Articular chondrocyte of knee joint (primary cell): ENCODE data around the gene MAP3K15. TPM values are rescaled to one million over a fixed set of nuclear protein-coding genes. Genes with fewer than 3 reads are reported as not detected.

Experiments
- small RNA-seq: library from RNA; depleted of rRNA; stranded (forward); fragments of <200 nt; gene quantifications from one replicate; pipeline ENCODE3, GENCODE V24; 2012
- total RNA-seq: library from RNA; depleted of rRNA; stranded (reverse); fragments of >200 nt; gene quantifications from 2 replicates; pipeline ENCODE4 v1.2.3, GENCODE V29; 2012

MAP3K15 gene
- not detected in 2 replicates for total RNA-seq

DNA sequence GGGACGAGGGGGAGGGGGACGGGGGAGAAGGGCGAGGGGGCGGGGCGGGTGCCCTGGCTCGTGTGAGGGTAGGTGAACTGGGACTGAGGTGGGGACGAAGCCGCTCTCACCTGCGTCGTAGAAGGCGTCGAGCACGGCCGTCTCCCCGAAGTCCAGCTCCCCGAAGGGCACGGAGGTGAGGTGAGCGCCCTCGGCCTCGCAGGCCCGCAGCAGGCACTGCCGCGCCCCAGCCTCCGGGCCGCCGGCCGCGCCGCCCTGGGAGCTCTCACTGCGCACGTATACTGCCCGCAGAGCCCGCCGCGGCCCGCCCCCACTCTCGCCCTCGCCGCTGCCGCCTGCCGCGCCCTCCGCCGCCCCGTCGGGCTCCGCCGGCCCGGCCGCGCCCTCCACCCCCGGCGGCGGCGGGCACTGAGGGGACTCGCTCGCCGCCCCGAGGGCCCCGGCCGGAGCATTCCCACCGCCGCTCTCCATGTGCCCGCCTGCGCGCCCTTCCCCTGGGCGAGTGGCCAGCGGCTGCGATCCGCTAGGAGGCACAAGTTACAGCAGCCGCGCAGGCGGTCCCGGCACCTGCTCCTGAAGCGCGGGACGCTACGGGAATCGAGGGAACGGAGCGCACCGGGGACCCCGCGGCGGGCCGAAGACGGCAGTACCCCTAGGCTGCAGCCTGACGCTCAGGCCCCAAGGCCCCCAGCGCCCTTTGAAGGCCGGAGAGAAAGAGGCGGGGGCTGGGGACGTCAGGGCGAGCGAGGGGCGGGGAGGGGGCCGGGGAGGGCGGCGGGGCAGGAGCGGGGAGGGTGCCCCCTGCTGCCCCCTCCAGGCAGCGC, at the start of gene MAP3K15:
Gene MAP3K15 (minus strand): TSS at position 718 of the 824 bp plus-strand sequence. CDS start 247 bp downstream, at position 471.

DNA sequence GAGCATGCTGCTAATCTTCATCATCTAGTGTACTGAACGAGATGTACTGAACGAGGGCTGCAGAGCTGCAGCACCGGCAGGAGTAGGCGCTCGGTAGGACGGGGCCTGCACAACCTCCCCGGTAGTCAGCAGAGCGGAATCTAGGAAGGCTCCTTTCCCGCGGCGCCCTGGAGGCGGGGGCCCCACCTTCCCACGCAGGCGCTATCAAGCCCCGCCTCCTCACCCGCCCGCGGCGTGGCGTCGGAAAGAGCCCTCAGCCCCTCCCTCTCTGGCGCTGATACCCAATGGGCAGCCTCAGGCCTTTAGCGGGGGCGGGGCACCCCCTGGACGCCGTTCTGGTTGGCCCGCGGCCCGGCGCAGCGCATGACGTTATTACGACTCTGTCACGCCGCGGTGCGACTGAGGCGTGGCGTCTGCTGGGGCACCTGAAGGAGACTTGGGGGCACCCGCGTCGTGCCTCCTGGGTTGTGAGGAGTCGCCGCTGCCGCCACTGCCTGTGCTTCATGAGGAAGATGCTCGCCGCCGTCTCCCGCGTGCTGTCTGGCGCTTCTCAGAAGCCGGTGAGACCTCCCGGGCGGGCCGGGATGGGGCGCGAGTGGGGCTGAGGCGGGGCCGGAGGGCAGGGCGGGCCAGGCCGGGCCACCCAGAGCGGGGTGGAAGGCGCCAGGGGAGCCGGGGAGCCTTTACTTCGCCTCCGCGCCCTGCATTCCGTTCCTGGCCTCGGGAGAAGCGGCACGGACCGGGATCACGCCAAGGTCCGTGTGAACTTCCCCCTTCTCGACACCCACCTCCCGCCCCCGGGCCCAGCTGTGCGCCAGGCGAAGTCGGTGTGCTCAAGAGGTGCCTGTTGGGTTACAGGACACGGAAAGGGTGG, 171.5 kb downstream of the MAP3K15 start, which contains the start of gene PDHA1:
Gene PDHA1 (plus strand): TSS at position 393 of the 874 bp plus-strand sequence. CDS start 111 bp downstream, at position 504.

Small RNA genes lying within 50 kb of the gene (small RNA-seq; reads per million reads assigned to genes)
- gene RF00019: not detected

Other genes with a start within 250 kb of the MAP3K15 start
- 37.4 and 45.2 TPM in 2 replicates for gene PDHA1, start 171.6 kb downstream of the MAP3K15 start, total RNA-seq